CD1c-positive myeloid dendritic cell (primary cell): ENCODE results near the gene PTOV1.

Experiments
- DNase-seq: peaks from one replicate; pipeline ENCODE4 v3.0.0-alpha.2; 2016; ENCODE audit errors: extremely low spot score

PTOV1 gene

GRCh38 chr19:49888510-49888824, 37.5 kb downstream of the PTOV1 start:
- no peak for DNase-seq

GRCh38 chr19:49889038-49889686, 38.2 kb downstream of the PTOV1 start:
- DNase-seq = no peak

GRCh38 chr19:49889687-49890348, 38.9 kb downstream of the PTOV1 start:
- DNase-seq = peak; percentile 90

- peak; percentile 33 for DNase-seq
Measured at GRCh38 chr19:49890349-49891311, 39.7 kb downstream of the PTOV1 start.

GRCh38 chr19:49891393-49891792, 40.4 kb downstream of the PTOV1 start:
- DNase-seq = no peak

GRCh38 chr19:49892716-49893115, 41.8 kb downstream of the PTOV1 start:
- no peak for DNase-seq

GRCh38 chr19:49894011-49894664, 43.2 kb downstream of the PTOV1 start:
- DNase-seq = no peak

GRCh38 chr19:49894879-49895565, 44.1 kb downstream of the PTOV1 start:
- DNase-seq = peak; percentile 73

- no peak for DNase-seq
Measured at GRCh38 chr19:49895566-49896297, 44.8 kb downstream of the PTOV1 start.

GRCh38 chr19:49896863-49897621, 46.1 kb downstream of the PTOV1 start, which contains the start of gene IL4I1:
Gene IL4I1, minus strand, starts transcription at chr19:49896887. Its CDS starts 727 bp downstream, at chr19:49896160.
- DNase-seq = peak; percentile 93

GRCh38 chr19:49904136-49904535, 53.2 kb downstream of the PTOV1 start:
- peak; percentile 46 for DNase-seq

GRCh38 chr19:49906879-49907564, 56.1 kb downstream of the PTOV1 start:
- no peak for DNase-seq

GRCh38 chr19:49907745-49908446, 56.9 kb downstream of the PTOV1 start:
- DNase-seq = no peak

- no peak for DNase-seq
Measured at GRCh38 chr19:49908480-49909420, 57.8 kb downstream of the PTOV1 start.

GRCh38 chr19:49910179-49910578, 59.2 kb downstream of the PTOV1 start:
- DNase-seq = no peak
